Trophoblast cell (in vitro differentiated cells and primary cell): ENCODE results near the gene BPHL.
"Not testable (repeated sequence)": the region's sequence is repeated elsewhere in the genome, so short reads cannot be mapped to it uniquely, and the experiment has no call there.

Source experiments
- DNase-seq, 2 donors: peaks; one replicate each; pipeline ENCODE4 v3.0.0-alpha.2; 2016
- H2AFZ ChIP-seq: 2 replicates; pipeline ENCODE4 v1.6.1; 2013; ENCODE audit warnings: low read length, moderate library complexity, mild to moderate bottlenecking; ENCODE audit not compliant: insufficient read depth, poor library complexity
- H2AK5ac ChIP-seq: 2 replicates; pipeline ENCODE4 v1.6.1; 2013; ENCODE audit warnings: mild to moderate bottlenecking, low read length
- H2BK120ac ChIP-seq: 2 replicates; pipeline ENCODE4 v1.6.1; 2013; ENCODE audit warnings: low read length, mild to moderate bottlenecking, moderate library complexity; ENCODE audit not compliant: insufficient read depth, poor library complexity
- H2BK12ac ChIP-seq: 2 replicates; pipeline ENCODE4 v1.6.1; 2013; ENCODE audit warnings: mild to moderate bottlenecking, low read length, moderate library complexity
- H2BK5ac ChIP-seq: 2 replicates; pipeline ENCODE4 v1.6.1; 2013; ENCODE audit warnings: low read length, low read depth, moderate library complexity, mild to moderate bottlenecking; ENCODE audit not compliant: poor library complexity
- H3K14ac ChIP-seq: 2 replicates; pipeline ENCODE4 v1.6.1; 2013; ENCODE audit warnings: mild to moderate bottlenecking, low read length
- H3K18ac ChIP-seq: 2 replicates; pipeline ENCODE4 v1.6.1; 2013; ENCODE audit warnings: mild to moderate bottlenecking, low read length
- H3K23ac ChIP-seq: 2 replicates; pipeline ENCODE4 v1.6.1; 2013; ENCODE audit warnings: low read length
- H3K27ac ChIP-seq: 2 replicates; pipeline ENCODE4 v1.5.1; 2013; ENCODE audit warnings: low read depth, mild to moderate bottlenecking, inconsistent platforms, low read length, moderate library complexity
- H3K27me3 ChIP-seq: 2 replicates; pipeline ENCODE4 v1.6.1; 2013; ENCODE audit warnings: inconsistent platforms, mild to moderate bottlenecking, low read length, moderate library complexity; ENCODE audit not compliant: insufficient read depth
- H3K36me3 ChIP-seq, 2 experiments: 1 replicate in 1 of 2; 2 replicates in 1 of 2; pipeline ENCODE4 v1.6.1; 2013; ENCODE audit warnings: low read length in 2 of 2, mild to moderate bottlenecking in 2 of 2, moderate library complexity in 1 of 2; ENCODE audit not compliant: insufficient read depth in 2 of 2, control insufficient read depth in 1 of 2
- H3K4ac ChIP-seq: 2 replicates; pipeline ENCODE4 v1.6.1; 2013; ENCODE audit warnings: low read depth, mild to moderate bottlenecking, low read length, moderate library complexity
- H3K4me1 ChIP-seq, 2 experiments: 1 replicate in 1 of 2; 2 replicates in 1 of 2; pipeline ENCODE4 v1.6.1; 2013; ENCODE audit warnings: low read length in 2 of 2, mild to moderate bottlenecking in 2 of 2, moderate library complexity in 1 of 2; ENCODE audit not compliant: insufficient read depth in 2 of 2, control insufficient read depth in 1 of 2
- H3K4me2 ChIP-seq: 2 replicates; pipeline ENCODE4 v1.6.1; 2013; ENCODE audit warnings: inconsistent platforms, mild to moderate bottlenecking, low read length, moderate library complexity
- H3K4me3 ChIP-seq: 2 replicates; pipeline ENCODE4 v1.5.1; 2013; ENCODE audit warnings: mild to moderate bottlenecking, low read depth, low read length, inconsistent platforms
- H3K79me1 ChIP-seq: one replicate; pipeline ENCODE4 v1.6.1; 2013; ENCODE audit warnings: low read length
- H3K79me2 ChIP-seq: 2 replicates; pipeline ENCODE4 v1.6.1; 2013; ENCODE audit warnings: low read length, mild to moderate bottlenecking; ENCODE audit not compliant: control insufficient read depth, insufficient read depth, poor library complexity
- H3K9ac ChIP-seq: 2 replicates; pipeline ENCODE4 v1.6.1; 2013; ENCODE audit warnings: mild to moderate bottlenecking, low read length
- H3K9me3 ChIP-seq: 2 replicates; pipeline ENCODE4 v1.6.1; 2013; ENCODE audit warnings: low read depth, mild to moderate bottlenecking, control low read depth, inconsistent platforms, low read length; ENCODE audit not compliant: insufficient read depth
- H4K12ac ChIP-seq: 2 replicates; pipeline ENCODE4 v1.6.1; 2013; ENCODE audit warnings: low read depth, mild to moderate bottlenecking, low read length, moderate library complexity
- H4K8ac ChIP-seq: 2 replicates; pipeline ENCODE4 v1.6.1; 2013; ENCODE audit warnings: low read depth, mild to moderate bottlenecking, low read length, moderate library complexity
- H4K91ac ChIP-seq: one replicate; pipeline ENCODE4 v1.6.1; 2013; ENCODE audit warnings: low read depth, mild to moderate bottlenecking, low read length, moderate library complexity
- WGBS: extraction: QIAGEN DNeasy Blood & Tissue Kit; methylation state at CpG from one replicate; pipeline ENCODE4 v1.1.7; 2013; ENCODE audit warnings: missing lambda C conversion rate; ENCODE audit not compliant: insufficient read length, insufficient coverage; ENCODE audit errors: extremely low coverage; 5-methylcytosine and 5-hydroxymethylcytosine counted together

Gene BPHL

DNA sequence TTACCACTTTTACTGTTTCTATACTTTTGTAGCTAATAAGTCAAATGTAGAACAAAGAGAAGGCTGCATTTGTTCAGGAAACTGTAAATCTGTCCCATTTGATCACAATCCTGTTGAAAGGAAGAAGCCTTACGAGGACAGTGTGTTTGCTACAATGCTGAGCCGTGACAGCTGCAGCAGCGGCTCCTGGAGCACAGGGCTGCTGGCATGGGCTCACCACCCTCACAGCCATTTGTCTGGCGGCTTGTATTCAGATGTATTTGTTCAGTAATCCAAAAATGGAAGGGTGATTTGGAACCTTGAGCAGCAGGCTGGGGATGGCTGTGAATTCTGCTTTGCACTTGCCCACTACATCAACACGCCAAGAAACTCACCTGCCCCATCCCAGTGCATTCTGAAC is 33.2 kb downstream of the BPHL start:
- Histone ChIP-seq H3K79me2 (peaks cover 1% of the 10 kb centered on the region), H3K18ac (no peak overlapping the region), H3K14ac (no peak overlapping the region), H2BK5ac (no peak overlapping the region), H2BK12ac (no peak overlapping the region), H3K4me3 (no peak overlapping the region), H3K4me1 (peaks cover 0 to under 1% of the 10 kb centered on the region in 2 experiments), H2AFZ (no peak overlapping the region), H4K91ac (no peak overlapping the region), H3K36me3 (peaks cover 20 to 35% of the 10 kb centered on the region in 2 experiments), H3K27ac (no peak overlapping the region), H3K4ac (no peak overlapping the region), H3K9ac (no peak overlapping the region), H3K79me1 (peaks cover under 1% of the 10 kb centered on the region), H3K9me3 (peaks cover 7% of the 10 kb centered on the region), H3K27me3 (no peaks in the 10 kb centered on the region), H4K8ac (no peak overlapping the region), H3K4me2 (no peak overlapping the region), H2AK5ac (no peak overlapping the region), H3K23ac (no peak overlapping the region), H4K12ac (no peak overlapping the region), H2BK120ac (no peak overlapping the region)
- DNase-seq = peak in 1 of 2 donors; percentile 32
- no CpG with 5 or more reads among the region's 5 CpGs for WGBS

DNA sequence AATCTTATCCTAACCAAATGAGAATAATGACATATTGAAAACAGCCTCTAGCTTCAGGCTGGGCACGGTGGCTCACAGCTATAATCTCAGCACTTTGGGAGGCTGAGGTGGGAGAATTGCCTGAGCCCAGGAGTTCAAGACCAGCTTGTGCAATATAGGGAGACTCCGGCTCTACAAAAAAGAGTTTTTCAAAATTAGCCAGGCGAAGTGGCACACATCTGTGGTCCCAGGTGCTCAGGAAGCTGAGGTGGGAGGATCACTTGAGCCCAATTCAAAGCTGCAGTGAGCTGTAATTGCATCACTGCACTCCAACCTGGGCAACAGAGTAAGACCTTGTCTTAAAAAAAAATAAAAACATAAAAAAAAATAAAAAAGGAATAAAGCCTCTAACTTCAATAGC is 34.2 kb downstream of the BPHL start:
- Histone ChIP-seq H3K36me3 (peaks cover 18 to 33% of the 10 kb centered on the region in 2 experiments), H3K4me2 (no peak overlapping the region), H2BK120ac (no peak overlapping the region), H3K4me1 (peaks cover 0 to 2% of the 10 kb centered on the region in 2 experiments), H4K91ac (no peak overlapping the region), H2BK12ac (no peak overlapping the region), H3K9ac (no peak overlapping the region), H3K18ac (no peak overlapping the region), H3K79me1 (peaks cover 8% of the 10 kb centered on the region), H4K8ac (no peak overlapping the region), H3K27ac (no peak overlapping the region), H2BK5ac (no peak overlapping the region), H3K27me3 (no peaks in the 10 kb centered on the region), H3K79me2 (peaks cover 9% of the 10 kb centered on the region), H3K4ac (no peak overlapping the region), H3K23ac (no peak overlapping the region), H4K12ac (no peak overlapping the region), H3K14ac (no peak overlapping the region), H3K9me3 (peaks cover 6% of the 10 kb centered on the region), H3K4me3 (no peak overlapping the region), H2AK5ac (no peak overlapping the region), H2AFZ (no peak overlapping the region)
- DNase-seq = no peak
- WGBS = no CpG with 5 or more reads among the region's 3 CpGs

DNA sequence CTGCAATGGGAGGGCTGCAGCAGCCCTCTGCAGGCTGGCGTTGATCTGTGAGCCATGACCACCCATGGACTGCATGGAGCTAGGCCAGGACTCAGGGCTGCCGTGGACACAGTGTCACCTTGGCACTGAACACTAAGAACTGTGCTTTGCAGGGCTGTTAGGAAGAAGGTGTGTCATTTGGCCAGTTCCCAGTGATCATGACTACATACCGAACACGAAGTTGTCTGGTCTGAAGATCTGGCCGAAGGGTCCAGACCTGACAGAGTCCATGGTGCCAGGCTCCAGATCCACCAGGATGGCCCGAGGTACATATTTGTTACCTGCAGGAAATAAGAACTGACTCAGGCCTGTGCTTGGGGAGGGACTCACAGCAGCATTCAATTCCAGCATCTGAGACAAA is 36.9 kb downstream of the BPHL start:
- H3K4me1 ChIP-seq, H3K4ac ChIP-seq, H3K23ac ChIP-seq, H2BK5ac ChIP-seq, H3K27ac ChIP-seq, H3K4me3 ChIP-seq, DNase-seq, H3K14ac ChIP-seq, H2AK5ac ChIP-seq, H3K9me3 ChIP-seq, H3K9ac ChIP-seq, H2BK120ac ChIP-seq, H2AFZ ChIP-seq, H3K27me3 ChIP-seq, H2BK12ac ChIP-seq, H3K18ac ChIP-seq, H4K91ac ChIP-seq, H4K8ac ChIP-seq, H4K12ac ChIP-seq: not testable (repeated sequence)
- Histone ChIP-seq H3K79me1 (peaks cover 10% of the 10 kb centered on the region), H3K36me3 (peaks cover 10 to 15% of the 10 kb centered on the region in 2 experiments), H3K4me2 (peak overlapping the region; percentile 25), H3K79me2 (peaks cover 11% of the 10 kb centered on the region)
- no CpG with 5 or more reads among the region's 6 CpGs for WGBS

DNA sequence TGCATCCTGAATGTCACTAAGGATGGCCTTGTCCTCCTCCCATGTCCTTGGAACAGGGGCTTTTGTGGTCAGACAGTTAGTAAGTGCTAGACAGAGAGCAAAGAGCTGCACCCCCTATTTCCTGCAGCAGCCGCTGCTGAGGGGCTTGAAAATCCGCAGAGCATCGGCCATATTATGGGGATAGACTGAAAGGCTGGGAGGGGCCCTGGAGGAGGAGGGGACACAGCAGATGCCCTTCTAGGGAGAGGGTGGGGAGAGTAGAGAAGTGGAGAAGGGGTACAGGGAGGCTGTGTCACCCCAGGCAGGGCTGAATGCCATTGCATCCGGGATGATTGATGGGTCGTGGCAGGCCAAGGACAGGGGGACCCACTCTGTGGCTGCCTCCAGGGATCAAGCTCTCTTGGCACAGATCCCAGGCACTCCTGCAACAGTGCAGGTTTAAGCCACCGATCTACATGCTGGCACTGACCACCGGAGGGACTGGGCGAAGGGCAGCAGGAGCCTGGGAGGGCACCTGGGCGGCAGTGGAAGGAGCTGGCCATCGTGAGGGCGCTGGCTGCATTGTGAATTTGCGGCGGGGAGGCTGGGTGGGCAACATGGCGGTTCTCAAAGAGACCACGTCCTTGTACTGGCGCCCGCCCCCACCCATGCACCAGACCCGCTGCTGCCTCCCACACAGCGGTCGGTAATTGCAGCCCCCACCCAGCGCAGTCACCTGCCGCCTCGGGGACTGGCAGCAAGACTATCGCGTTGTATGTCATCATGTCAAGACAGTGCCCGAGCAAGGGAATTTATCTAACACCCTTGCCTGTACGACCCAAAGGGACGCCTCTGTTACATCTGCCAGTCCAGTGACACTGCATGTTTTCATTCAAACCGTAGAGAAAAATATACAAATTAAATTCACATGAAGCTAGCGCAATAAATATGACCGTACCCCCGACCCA is 37.9 kb downstream of the BPHL start:
- not testable (repeated sequence) for H3K27ac ChIP-seq, H2AFZ ChIP-seq, H3K23ac ChIP-seq, H3K9me3 ChIP-seq, H2BK12ac ChIP-seq, H4K8ac ChIP-seq, H4K12ac ChIP-seq, DNase-seq, H3K27me3 ChIP-seq
- H4K91ac ChIP-seq = peak overlapping the region; percentile 75
- peaks cover 10% of the 10 kb centered on the region for H3K79me1 ChIP-seq
- H3K4me3 ChIP-seq = peak overlapping the region; percentile 94
- WGBS = no CpG with 5 or more reads among the region's 32 CpGs
- H3K18ac ChIP-seq = peak overlapping the region; percentile 68
- H2BK120ac ChIP-seq = peak overlapping the region; percentile 45
- peaks cover 4 to 13% of the 10 kb centered on the region in 2 experiments for H3K4me1 ChIP-seq
- peak overlapping the region; percentile 43 for H2BK5ac ChIP-seq
- H3K9ac ChIP-seq = peak overlapping the region; percentile 89
- H3K79me2 ChIP-seq = peaks cover 11% of the 10 kb centered on the region
- peak overlapping the region; percentile 78 for H3K4me2 ChIP-seq
- H3K4ac ChIP-seq = peak overlapping the region; percentile 90
- peak overlapping the region; percentile 80 for H3K14ac ChIP-seq
- H3K36me3 ChIP-seq = peaks cover 10 to 15% of the 10 kb centered on the region in 2 experiments
- peak overlapping the region; percentile 61 for H2AK5ac ChIP-seq
